K562 (cell line): Measurements from ENCODE around the gene FAM149B1. TPM values are rescaled to one million over a fixed set of nuclear protein-coding genes. Genes with fewer than 3 reads are reported as not detected.

Source experiments
- ATAC-seq: fragments of 200-7000 bp; cut with Tn5 transposase; 3 replicates; pipeline ENCODE4 v1.9.1; 2020; ENCODE audit warnings: moderate library complexity
- BruUV-seq: library from RNA; stranded (reverse); fragments of 400-500 nt; replicated peaks from 2 replicates; lab custom pipeline; 2021; lab: Mats Ljungman, UMichigan
- CTCF ChIA-PET: fragments of 300-600 bp; formaldehyde crosslinking; extraction: SDS; loops from one replicate; lab custom pipeline; 2021; ENCODE audit warnings: low intra/inter-chr PET ratio; lab: Yijun Ruan, JAX
- POLR2A ChIA-PET: fragments of 300-600, 350-650 bp; sonication (Branson Sonifier 250); formaldehyde crosslinking; extraction: SDS; loops from one replicate; lab custom pipeline; 2021; ENCODE audit warnings: antibody characterized with exemption, inconsistent platforms; lab: Yijun Ruan, JAX
- DNase-seq, 4 experiments: peaks; one replicate each; pipeline versions ENCODE4 v3.0.0 to v3.0.0-alpha.2; 2011 to 2018; ENCODE audit warnings: low spot score in 3 of 4, mixed read lengths in 3 of 4; ENCODE audit errors: extremely low read depth in 1 of 4
- FAIRE-seq: peaks from 2 replicates; lab custom pipeline; 2011; peaks lifted over from hg19 to GRCh38; lab: Jason Lieb, UNC
- H2AFZ ChIP-seq: 2 replicates; pipeline ENCODE4 v1.6.0; 2011; ENCODE audit warnings: low read depth, low read length, control low read depth, inconsistent platforms
- H3K27ac ChIP-seq: fragments of 200-600 bp; 3 replicates; pipeline ENCODE4 v1.8.0; 2011; ENCODE audit warnings: low read depth, mild to moderate bottlenecking, control low read depth, inconsistent platforms, low read length, moderate library complexity, mixed read lengths; ENCODE audit errors: extremely low read depth
- H3K27me3 ChIP-seq, 2 experiments: fragments of 300-600 bp in 1 of 2; 2 replicates in 1 of 2; 3 replicates in 1 of 2; pipeline versions ENCODE4 v1.6.0 to v1.8.0; 2011; ENCODE audit warnings: inconsistent platforms in 2 of 2, low read length in 2 of 2, mild to moderate bottlenecking in 1 of 2, mixed read lengths in 1 of 2, moderate library complexity in 1 of 2; ENCODE audit not compliant: control insufficient read depth in 2 of 2, insufficient read depth in 2 of 2
- H3K36me3 ChIP-seq: fragments of 300-600 bp; 3 replicates; pipeline ENCODE4 v1.8.0; 2011; ENCODE audit warnings: mild to moderate bottlenecking, low read length, inconsistent platforms; ENCODE audit not compliant: control insufficient read depth, insufficient read depth
- H3K4me1 ChIP-seq, 2 experiments: fragments of 200-600 bp in 1 of 2; replicated peaks in 1 of 2; 2 replicates in 1 of 2; 3 replicates in 1 of 2; pipeline versions ENCODE4 v1.5.1 to v1.8.0; 2011; ENCODE audit warnings: inconsistent platforms in 2 of 2, low read length in 2 of 2, mild to moderate bottlenecking in 1 of 2, mixed read lengths in 1 of 2, moderate library complexity in 1 of 2; ENCODE audit not compliant: control insufficient read depth in 2 of 2, insufficient read depth in 2 of 2
- H3K4me2 ChIP-seq: 2 replicates; pipeline ENCODE4 v1.6.1; 2011; ENCODE audit warnings: low read length, control low read depth, inconsistent platforms, mixed read lengths; ENCODE audit not compliant: insufficient read depth
- H3K4me3 ChIP-seq: fragments of 200-600 bp; sonication (generic), shearing (Covaris generic); 2 replicates; pipeline ENCODE4 v1.5.1; 2016; ENCODE audit warnings: control low read depth, inconsistent platforms
- H3K79me2 ChIP-seq: fragments of 200-600 bp; 3 replicates; pipeline ENCODE4 v1.8.0; 2011; ENCODE audit warnings: low read length, inconsistent platforms; ENCODE audit not compliant: control insufficient read depth, insufficient read depth
- H3K9ac ChIP-seq, 2 experiments: 2 replicates each; pipeline versions ENCODE4 v1.6.0 to v1.6.1; 2011; ENCODE audit warnings: low read depth in 2 of 2, low read length in 2 of 2, control low read depth in 1 of 2, inconsistent platforms in 1 of 2, mild to moderate bottlenecking in 1 of 2, mixed read lengths in 1 of 2; ENCODE audit not compliant: insufficient read depth in 1 of 2
- H3K9me1 ChIP-seq: one replicate; pipeline ENCODE4 v1.6.0; 2011; ENCODE audit warnings: inconsistent platforms, mild to moderate bottlenecking, low read length, moderate library complexity; ENCODE audit not compliant: control insufficient read depth, insufficient read depth
- H3K9me3 ChIP-seq: replicated peaks from 2 replicates; pipeline ENCODE4 v1.5.1; 2011; ENCODE audit warnings: low read depth, low read length, inconsistent platforms; ENCODE audit not compliant: control insufficient read depth, insufficient read depth
- H4K20me1 ChIP-seq: replicated peaks from 2 replicates; pipeline ENCODE4 v1.6.1; 2011; ENCODE audit warnings: low read length, inconsistent platforms, mixed read lengths; ENCODE audit not compliant: control insufficient read depth, insufficient read depth
- EP400 ChIP-seq: fragments of 450-650 bp; IDR thresholded peaks from 2 replicates; pipeline ENCODE4 v1.6.1; 2017; ENCODE audit warnings: antibody characterized with exemption, mild to moderate bottlenecking, moderate library complexity
- PCBP2 ChIP-seq: fragments of 200-400 bp; formaldehyde crosslinking; IDR thresholded peaks from 2 replicates; pipeline ENCODE4 v1.6.1; 2018; ENCODE audit warnings: low read length, low read depth, mild to moderate bottlenecking, moderate library complexity; ENCODE audit not compliant: poor library complexity, severe bottlenecking
- ZNF121 ChIP-seq: sonication (generic); formaldehyde crosslinking; conservative IDR thresholded peaks from 2 replicates; pipeline ENCODE4 v1.8.0; 2022; ENCODE audit warnings: missing genetic modification reagents
- ZNF584 ChIP-seq: fragments of 200-800 bp; sonication (Bioruptor generic); IDR thresholded peaks from 2 replicates; pipeline ENCODE4 v1.6.1; 2016; ENCODE audit warnings: low read depth, mild to moderate bottlenecking, missing genetic modification characterization, missing compliant biosample characterization
- ZNF75A ChIP-seq: fragments of 450-650 bp; formaldehyde crosslinking; IDR thresholded peaks from 2 replicates; pipeline ENCODE4 v1.4.0; 2020; ENCODE audit warnings: mild to moderate bottlenecking
- WGBS: fragments of 100-300 bp; shearing (Covaris generic); methylation state at CpG from one replicate; pipeline ENCODE4 v1.1.6; 2016; ENCODE audit warnings: low coverage, mixed read lengths; ENCODE audit not compliant: insufficient coverage; ENCODE audit errors: missing lambda C conversion rate; 5-methylcytosine and 5-hydroxymethylcytosine counted together
- in situ Hi-C: fragments of 300-500 bp; cut with MboI; formaldehyde crosslinking; loops from 4 replicates; pipeline ENCODE4 v1.15.0; 2018; ENCODE audit warnings: inconsistent platforms, mixed read lengths
- intact Hi-C: fragments of 100-400 bp; cut with micrococcal nuclease; formaldehyde crosslinking; loops from 2 replicates; pipeline ENCODE4 v1.14.2; 2022
- polyA plus RNA-seq, 8 experiments: library from polyadenylated mRNA; depleted of rRNA in 4 of 8; stranded (reverse) in 5 of 8; unstranded in 3 of 8; fragments of >200 nt; fragmentation: Nextera tagmentation in 2 of 8; fragmentation: Illumina TruSeq in 1 of 8; extraction: Ambion mirVana in 2 of 8; extraction: Trizol in 1 of 8; gene quantifications; 2 replicates each; pipeline versions ENCODE4 v1.2.1 to v1.2.3, GENCODE V29; 2011 to 2014; ENCODE audit warnings: inconsistent platforms in 1 of 8, missing spikeins in 1 of 8
- total RNA-seq, 7 experiments: library from RNA; depleted of rRNA in 6 of 7; stranded (reverse); fragments of >200 nt in 6 of 7; fragmentation: Illumina TruSeq in 2 of 7; extraction: Trizol in 2 of 7; gene quantifications; 2 replicates each; pipeline versions ENCODE4 v1.2.1 to v1.2.3, GENCODE V29; 2011 to 2021; ENCODE audit warnings: low replicate concordance in 1 of 7
- TF ChIP-seq, protein P1 (sequence below): sonication (generic); formaldehyde crosslinking; IDR thresholded peaks from 2 replicates; pipeline ENCODE4 v1.8.0; 2022; ENCODE audit warnings: mild to moderate bottlenecking, missing genetic modification reagents

The FAM149B1 gene
- total and polyA plus RNA-seq, 9 of the 15 experiments (the other 6 are each of a cell fraction or from before 2014, with no cell fraction given), result 4.2 to 18.5 (median 9.3) TPM

DNA sequence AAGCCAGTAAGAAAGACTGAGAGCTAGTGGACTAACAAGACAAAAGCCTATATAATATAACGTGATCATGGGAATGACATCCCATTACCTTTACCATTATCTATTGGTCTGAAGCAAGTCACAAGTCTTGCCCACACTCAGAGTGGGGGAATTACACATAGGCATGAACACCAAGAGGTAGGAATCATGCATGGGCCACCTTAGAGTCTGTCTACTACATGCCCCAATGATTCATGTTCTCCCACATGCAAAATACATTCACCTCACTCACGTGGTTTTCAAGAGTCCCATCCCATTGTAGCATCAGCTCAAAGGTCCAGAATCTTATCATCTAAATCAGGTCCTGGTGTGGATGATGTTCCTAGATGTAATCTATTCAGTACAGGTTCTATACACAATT lies 49.7 kb downstream of the FAM149B1 start:
- DNase-seq (no peak), ATAC-seq (no peak), FAIRE-seq (no peak)
- no peak overlapping the region for H3K9ac ChIP-seq
- H3K4me1 ChIP-seq, result peaks cover 0 to 6% of the 10 kb centered on the region in 2 experiments; a peak in 2 of 5 replicates
- H3K36me3 ChIP-seq, result no peaks in the 10 kb centered on the region
- no peaks in the 10 kb centered on the region for H3K9me3 ChIP-seq
- POLR2A ChIA-PET, result interaction anchor here (0.8 kb wide), 1 partner anchor 10 kb away, joined by 3 read pairs; no protein-coding TSS in a partner anchor
- H3K4me2 ChIP-seq, result no peak overlapping the region
- H3K27ac ChIP-seq, result no peak overlapping the region
- no peaks in the 10 kb centered on the region for H4K20me1 ChIP-seq
- no peak overlapping the region for H3K4me3 ChIP-seq
- H3K9me1 ChIP-seq, result no peaks in the 10 kb centered on the region
- no TSS peak for BruUV-seq
- WGBS, result 44% methylated on average over 2 of the region's 2 CpGs
- intact Hi-C loops, result loop anchor here (5.0 kb wide), 1 partner anchor 50 kb away; the partner anchor contains the start of genes ECD and FAM149B1
- CTCF ChIA-PET, result no interaction called here
- TF ChIP-seq PCBP2 (no peak), EP400 (no peak), ZNF584 (no peak), ZNF75A (CRISPR knock-in tag) (0 out of 2 replicates have a peak, but pooled peaks have one; percentile 30), ZNF121 (CRISPR knock-in tag) (no peak)
- TF ChIP-seq, protein P1, sequence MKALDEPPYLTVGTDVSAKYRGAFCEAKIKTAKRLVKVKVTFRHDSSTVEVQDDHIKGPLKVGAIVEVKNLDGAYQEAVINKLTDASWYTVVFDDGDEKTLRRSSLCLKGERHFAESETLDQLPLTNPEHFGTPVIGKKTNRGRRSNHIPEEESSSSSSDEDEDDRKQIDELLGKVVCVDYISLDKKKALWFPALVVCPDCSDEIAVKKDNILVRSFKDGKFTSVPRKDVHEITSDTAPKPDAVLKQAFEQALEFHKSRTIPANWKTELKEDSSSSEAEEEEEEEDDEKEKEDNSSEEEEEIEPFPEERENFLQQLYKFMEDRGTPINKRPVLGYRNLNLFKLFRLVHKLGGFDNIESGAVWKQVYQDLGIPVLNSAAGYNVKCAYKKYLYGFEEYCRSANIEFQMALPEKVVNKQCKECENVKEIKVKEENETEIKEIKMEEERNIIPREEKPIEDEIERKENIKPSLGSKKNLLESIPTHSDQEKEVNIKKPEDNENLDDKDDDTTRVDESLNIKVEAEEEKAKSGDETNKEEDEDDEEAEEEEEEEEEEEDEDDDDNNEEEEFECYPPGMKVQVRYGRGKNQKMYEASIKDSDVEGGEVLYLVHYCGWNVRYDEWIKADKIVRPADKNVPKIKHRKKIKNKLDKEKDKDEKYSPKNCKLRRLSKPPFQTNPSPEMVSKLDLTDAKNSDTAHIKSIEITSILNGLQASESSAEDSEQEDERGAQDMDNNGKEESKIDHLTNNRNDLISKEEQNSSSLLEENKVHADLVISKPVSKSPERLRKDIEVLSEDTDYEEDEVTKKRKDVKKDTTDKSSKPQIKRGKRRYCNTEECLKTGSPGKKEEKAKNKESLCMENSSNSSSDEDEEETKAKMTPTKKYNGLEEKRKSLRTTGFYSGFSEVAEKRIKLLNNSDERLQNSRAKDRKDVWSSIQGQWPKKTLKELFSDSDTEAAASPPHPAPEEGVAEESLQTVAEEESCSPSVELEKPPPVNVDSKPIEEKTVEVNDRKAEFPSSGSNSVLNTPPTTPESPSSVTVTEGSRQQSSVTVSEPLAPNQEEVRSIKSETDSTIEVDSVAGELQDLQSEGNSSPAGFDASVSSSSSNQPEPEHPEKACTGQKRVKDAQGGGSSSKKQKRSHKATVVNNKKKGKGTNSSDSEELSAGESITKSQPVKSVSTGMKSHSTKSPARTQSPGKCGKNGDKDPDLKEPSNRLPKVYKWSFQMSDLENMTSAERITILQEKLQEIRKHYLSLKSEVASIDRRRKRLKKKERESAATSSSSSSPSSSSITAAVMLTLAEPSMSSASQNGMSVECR, result no peak
- H2AFZ ChIP-seq, result no peak overlapping the region
- H3K79me2 ChIP-seq, result no peaks in the 10 kb centered on the region
- in situ Hi-C loops, result no loop called here
- H3K27me3 ChIP-seq, result no peaks in the 10 kb centered on the region
